HTERT RPE-1 (cell line): ENCODE data around the gene SULT1A3.
"Not testable (repeated sequence)": the region's sequence is repeated elsewhere in the genome, so short reads cannot be mapped to it uniquely, and the experiment has no call there.

ENCODE experiments used
- in situ Hi-C: fragments of 300-500 bp; cut with MboI; formaldehyde crosslinking; loops from 4 replicates; pipeline ENCODE4 v1.14.3; 2020; ENCODE audit warnings: low sequenced_read_pairs

Gene SULT1A3

DNA sequence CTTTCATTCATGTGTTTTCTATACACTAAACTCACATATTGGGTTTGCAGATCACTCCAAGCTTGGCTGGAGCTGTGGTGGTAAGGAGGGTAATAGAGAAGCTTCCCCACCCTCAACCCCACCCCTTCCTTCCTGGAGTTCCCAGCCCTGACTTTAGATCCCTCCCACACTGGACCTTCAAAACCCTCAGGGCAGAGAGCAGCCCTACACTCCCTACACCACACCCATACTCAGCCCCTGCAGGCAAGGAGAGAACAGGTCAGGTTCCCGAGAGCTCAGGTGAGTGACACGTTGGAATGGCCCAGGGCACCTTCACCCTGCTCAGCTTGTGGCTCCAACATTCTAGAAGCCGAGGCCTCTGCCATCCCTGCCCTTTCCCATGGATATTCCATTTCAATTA lies at the start of gene SULT1A3:
TSS of gene SULT1A3 (plus strand) at position 207 of the 400 bp plus-strand sequence. CDS start 1,474 bp downstream, outside the sequence.
- in situ Hi-C loops = not testable (repeated sequence)

DNA sequence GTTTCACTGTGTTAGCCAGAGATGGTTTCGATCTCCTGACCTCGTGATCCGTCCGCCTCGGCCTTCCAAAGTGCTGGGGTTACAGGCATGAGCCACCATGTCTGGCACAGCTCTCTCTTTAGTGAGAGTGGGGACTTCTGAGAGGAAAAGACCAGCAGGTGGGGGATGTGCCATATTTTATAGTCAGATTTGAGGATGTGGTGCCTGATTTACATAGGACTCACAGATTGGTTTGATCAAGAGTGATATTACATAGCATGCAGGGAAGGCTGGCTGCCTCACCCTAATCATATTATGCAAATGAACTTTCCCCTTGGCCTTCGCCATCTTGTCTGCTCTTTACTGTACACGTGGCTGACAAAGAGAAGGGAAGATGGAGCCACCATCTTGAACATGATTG lies 48.0 kb upstream of the SULT1A3 start:
- in situ Hi-C loops = no loop called here

DNA sequence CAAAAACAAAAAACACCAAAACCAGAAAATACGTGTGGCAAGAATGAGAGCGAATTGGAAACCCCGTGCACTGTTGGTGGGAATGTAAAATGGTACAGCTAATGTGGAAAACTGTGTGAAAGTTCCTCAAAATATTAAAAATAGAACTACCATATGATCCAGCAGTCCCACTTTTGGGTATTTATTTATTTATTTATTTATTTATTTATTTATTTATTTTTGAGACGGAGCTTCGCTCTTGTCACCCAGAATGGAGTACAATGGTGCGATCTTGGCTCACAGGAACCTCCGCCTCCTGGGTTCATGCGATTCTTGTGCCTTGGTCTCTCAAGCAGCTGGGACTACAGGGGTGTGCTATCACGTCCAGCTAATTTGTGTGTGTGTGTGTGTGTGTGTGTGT lies 46.5 kb upstream of the SULT1A3 start:
- in situ Hi-C loops = no loop called here

DNA sequence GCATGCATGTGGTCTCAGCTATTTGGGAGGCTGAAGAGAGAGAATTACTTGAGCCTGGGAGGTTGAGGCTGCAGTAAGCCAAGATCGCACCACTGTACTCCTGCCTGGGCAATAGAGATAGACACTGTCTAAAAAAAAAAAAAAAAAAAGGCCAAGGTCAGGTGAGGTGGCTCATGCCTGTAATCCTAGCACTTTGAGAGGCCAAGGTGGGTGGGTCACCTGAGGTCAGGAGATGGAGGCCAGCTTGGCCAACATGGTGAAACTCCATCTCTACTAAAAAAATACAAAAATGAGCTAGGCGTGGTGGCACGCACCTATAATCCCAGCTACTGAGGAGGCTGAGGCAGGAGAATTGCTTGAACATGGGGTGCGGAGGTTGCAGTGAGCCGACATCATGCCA lies 43.9 kb upstream of the SULT1A3 start:
- in situ Hi-C loops = no loop called here

DNA sequence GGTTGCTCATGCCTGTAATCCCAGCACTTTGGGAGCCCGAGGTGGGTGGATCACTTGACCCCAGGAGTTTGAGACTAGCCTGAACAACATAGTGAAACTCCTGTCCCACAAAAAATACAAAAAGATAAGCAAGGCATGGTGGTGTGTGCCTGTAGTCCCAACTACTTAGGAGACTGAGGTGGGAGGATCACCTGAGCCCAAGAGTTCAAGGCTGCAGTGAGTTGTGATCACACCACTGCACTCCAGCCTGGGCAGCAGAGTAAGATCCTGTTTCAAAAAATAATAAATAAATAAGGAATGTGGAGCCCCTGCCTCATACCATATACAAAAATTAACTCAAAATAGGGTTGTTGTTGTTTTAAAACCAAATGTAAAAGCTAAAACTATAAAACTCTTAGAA lies 41.8 kb upstream of the SULT1A3 start:
- in situ Hi-C loops = no loop called here

DNA sequence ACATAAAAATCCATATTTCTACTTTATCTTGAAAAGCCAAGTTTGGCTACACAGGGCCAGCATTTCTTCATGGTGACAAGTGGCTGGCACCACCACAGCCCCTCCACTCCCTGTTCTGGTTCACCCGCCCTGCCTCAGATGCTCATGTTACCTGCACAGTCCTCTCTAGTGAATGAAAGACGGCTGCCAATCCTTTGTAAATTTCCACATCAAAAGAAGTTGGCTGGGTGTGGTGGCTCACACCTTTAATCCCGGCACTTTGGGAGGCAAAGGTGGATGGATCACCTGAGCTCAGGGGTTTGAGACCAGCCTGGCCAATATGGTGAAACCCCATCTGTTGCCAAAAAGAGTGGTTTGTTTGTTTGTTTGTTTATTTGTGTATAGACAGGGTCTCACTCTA lies 35.5 kb upstream of the SULT1A3 start:
- in situ Hi-C loops = no loop called here

DNA sequence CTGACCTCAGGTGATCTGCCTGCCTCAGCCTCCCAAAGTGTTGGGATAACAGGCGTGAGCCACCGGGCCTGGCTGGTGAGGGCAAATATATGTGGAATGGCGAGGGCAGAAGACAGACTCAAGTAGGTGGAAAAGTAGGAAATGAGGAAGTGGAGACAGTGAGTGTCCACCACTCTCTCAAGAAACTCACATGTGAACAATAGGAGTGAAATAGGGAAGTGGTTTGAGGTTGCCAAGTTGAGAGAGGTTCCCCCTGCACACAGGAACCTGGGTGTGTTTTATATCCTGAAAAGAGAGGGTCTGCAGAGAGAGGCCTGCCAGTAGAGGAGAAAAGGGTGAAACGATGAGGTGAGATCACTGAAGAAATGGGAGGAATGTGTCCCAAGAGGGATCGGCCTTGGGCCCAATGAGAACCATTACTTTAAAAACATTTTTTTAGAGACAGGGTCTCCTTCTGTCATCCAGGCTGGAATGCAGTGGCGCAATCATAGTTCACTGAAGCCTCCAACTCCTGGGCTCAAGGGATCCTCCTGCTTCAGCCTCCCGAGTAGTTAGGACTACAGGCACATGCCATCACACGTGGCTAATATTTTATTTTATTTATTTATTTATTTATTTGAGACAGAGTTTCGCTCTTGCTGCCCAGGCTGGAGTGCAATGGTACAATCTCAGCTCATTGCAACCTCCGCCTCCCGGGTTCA lies 32.7 kb upstream of the SULT1A3 start:
- in situ Hi-C loops = no loop called here

DNA sequence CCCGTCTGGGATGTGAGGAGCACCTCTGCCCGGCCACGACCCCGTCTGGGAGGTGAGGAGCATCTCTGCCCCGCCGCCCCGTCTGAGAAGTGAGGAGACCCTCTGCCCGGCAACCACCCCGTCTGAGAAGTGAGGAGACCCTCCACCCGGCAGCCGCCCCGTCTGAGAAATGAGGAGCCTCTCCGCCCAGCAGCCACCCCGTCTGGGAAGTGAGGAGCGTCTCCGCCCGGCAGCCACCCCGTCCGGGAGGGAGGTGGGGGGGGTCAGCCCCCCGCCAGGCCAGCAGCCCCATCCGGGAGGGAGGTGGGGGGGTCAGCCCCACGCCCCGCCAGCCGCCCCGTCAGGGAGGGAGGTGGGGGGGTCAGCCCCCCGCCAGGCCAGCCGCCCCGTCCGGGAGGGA lies 30.3 kb upstream of the SULT1A3 start:
- in situ Hi-C loops = not testable (repeated sequence)

DNA sequence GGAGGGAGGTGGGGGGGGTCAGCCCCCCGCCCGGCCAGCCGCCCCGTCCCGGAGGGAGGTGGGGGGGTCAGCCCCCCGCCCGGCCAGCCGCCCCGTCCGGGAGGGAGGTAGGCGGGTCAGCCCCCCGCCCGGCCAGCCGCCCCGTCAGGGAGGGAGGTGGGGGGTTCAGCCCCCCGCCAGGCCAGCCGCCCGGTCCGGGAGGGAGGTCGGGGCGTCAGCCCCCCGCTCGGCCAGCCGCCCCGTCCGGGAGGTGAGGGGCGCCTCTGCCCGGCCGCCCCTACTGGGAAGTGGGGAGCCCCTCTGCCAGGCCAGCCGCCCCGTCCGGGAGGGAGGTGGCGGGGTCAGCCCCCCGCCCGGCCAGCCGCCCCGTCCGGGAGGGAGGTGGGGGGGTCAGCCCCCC lies 29.6 kb upstream of the SULT1A3 start:
- in situ Hi-C loops = not testable (repeated sequence)

DNA sequence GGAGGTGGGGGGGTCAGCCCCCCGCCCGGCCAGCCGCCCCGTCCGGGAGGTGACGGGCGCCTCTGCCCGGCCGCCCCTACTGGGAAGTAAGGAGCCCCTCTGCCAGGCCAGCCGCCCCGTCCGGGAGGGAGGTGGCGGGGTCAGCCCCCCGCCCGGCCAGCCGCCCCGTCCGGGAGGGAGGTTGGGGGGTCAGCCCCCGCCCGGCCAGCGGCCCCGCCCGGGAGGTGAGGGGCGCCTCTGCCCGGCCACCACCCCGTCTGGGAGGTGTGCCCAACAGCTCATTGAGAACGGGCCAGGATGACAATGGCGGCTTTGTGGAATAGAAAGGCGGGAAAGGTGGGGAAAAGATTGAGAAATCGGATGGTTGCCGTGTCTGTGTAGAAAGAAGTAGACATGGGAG lies 28.9 kb upstream of the SULT1A3 start:
- in situ Hi-C loops = not testable (repeated sequence)

DNA sequence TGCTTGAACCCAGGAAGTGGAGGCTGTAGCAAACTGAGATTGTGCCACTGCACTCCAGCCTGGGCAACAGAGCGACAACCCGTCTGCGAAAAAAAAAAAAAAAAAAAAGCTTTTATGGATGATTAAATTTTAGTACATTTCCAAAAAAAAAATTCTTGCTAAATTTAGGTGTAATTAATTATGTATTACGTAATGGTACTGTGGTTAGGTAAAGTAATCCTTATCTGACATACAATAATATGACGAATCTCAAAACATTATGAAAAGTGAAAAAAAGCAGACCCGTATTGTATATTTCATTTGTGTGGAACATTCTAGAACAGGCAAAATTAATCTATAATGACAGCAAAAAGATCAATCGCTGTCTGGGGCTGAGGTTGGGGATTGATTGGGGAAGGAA lies 26.0 kb upstream of the SULT1A3 start:
- in situ Hi-C loops = no loop called here

DNA sequence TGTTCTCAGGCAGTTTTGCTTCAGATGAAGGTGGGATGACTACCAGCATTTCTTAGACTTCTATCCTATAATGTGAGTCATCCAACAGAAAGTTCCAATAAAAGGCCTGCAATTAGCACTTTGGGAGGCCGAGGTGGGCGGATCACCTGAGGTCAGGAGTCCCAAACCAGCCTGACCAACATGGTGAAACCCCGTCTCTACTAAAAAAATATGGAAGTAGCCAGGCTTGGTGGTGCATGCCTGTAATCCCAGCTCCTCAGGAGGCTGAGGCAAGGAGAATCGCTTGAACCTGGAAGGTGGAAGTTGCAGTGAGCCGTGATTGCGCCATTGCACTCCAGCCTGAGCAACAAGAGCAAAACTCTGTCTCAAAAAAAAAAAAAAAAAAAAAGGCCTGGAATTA lies 22.2 kb upstream of the SULT1A3 start:
- in situ Hi-C loops = not testable (repeated sequence)

DNA sequence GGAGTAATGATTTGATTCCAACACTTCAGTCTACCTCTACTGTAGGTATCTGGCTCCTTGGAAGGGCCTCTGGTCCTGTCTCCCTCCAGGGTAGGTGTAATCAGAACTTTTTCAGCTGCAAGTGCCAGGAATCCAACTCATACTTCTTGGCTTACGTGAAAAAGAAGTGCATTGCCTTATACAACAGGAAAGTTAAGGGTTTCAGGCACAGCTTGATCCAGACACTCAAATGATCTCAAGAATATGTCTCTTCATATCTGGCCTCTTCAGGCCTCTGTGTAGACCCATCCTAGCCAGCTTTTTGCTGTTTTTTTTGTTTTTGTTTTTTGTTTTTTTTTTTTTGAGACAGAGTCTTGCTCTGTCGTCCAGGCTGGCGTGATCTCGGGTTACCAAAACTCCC lies 19.9 kb upstream of the SULT1A3 start:
- in situ Hi-C loops = no loop called here

DNA sequence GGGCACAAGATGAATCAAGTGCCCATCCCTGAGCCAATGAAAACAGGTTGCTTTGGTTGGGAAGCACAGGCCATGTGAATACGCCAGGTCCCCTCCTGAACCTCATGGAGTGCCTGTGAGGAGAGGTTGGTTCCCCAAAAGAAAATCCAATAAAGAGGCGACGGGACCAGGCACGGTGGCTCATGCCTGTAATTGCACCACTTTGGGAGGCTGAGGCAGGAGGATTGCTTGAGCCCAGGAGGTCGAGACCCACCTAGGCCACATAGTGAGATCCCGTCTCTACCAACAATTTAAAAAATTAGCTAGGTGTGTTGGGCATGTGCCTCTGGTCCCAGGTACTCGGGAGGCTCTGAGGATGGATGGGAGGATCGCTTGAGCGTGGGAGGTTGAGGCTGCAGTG lies 19.1 kb upstream of the SULT1A3 start:
- in situ Hi-C loops = no loop called here

DNA sequence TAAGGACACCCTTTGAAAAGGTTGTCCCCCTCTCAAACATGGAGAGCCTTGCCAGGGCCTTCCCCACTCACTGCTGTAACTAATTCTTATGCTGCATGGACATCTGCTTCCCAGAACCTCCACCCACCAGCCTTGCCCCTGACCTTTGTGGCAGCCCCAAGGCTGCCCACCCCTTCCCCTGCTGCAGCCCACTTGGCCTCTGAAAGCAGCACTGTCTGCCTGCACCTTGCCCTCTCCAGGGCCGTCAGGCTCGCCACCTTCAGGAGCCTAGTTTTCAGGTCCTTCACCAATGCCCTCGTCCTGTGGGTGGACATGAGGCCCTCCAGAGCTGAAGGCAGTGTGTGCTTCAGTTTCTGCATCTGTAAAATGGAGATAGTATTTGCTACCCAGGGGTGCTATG lies 18.3 kb upstream of the SULT1A3 start:
- in situ Hi-C loops = no loop called here

DNA sequence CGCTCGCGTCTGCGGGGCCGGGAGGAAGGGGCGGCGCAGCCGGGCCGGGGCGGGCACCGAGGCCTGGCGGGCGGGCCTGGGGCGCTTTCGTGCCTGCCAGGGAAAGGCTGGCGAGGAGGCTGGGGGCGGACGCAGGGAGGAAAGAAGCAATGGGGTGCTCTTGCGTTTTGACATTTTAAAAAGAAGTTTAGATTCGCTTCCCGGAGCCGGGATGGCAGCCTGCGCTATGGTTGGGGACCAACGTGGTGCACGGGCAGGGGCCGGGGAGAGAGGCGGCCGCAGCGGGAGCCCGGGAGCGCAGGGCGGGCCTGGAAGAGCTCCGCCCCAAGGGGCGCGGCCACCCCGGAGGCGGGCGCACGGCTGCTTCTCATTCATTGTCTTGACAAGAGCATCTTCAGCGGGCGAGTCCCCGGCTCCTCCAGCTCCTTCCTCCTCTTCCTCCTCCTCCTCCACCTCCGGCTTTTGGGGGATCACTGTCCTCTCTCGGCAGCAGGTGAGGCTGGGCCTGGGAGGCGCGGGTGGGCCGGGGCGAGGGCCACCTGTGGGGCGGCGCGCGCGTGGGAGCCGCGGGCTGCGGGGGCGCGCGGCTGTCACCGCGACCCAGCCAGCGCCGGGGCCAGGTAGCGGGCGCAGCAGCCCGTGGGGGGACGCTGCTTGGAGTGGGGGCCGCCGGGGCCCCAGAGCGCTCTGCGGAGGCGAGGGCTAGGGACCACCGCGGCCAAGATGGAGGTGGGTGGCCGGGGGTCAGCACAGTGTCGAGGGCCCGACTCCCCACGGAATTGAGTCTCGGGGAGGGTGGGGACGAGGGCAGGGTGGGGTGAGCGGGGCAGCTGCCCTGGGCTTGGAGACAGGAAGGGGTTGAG lies 15.6 kb upstream of the SULT1A3 start, which contains the start of gene CORO1A:
TSS of gene CORO1A (plus strand) at position 370 of the 863 bp plus-strand sequence. CDS start 1,608 bp downstream, outside the sequence.
- in situ Hi-C loops = no loop called here

DNA sequence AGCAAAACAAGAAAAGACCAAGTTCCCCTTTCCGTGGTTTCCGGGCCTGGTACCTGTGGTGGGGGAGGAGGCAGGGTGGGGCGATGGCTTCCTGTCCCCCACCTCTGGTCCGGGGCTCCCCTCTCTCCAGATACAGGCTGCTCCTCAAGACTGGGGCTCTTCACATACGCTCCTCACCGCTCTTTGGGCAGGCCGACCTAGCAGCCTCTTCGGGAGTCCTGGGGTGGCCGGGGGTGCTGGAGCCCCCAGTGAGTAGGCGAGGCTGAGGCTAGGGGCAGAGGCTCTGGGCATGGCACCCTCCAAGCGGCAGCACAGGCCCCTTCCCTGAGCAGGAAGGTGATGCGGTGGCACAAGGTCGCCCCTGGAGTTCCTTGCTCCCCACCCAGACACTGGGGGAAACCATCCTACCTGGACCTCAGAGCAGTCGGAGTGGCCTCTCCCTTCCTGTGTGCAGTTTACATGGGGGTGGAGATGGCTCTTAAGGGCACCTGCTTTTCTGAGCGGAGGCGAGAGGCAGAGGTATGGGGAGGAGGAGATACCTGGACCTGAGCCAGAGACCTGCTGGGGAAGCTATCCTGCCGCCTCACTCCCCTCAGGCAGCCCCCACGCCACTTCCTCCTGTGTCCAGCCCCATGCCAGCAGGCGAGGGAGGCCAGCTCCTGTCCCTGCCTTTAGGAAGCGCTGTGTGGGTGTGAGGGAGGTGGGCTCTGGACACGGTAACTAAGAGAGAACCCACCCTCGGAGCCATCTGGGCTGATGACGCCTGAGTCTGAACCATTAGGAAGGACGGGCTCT lies 14.8 kb upstream of the SULT1A3 start:
- in situ Hi-C loops = no loop called here

DNA sequence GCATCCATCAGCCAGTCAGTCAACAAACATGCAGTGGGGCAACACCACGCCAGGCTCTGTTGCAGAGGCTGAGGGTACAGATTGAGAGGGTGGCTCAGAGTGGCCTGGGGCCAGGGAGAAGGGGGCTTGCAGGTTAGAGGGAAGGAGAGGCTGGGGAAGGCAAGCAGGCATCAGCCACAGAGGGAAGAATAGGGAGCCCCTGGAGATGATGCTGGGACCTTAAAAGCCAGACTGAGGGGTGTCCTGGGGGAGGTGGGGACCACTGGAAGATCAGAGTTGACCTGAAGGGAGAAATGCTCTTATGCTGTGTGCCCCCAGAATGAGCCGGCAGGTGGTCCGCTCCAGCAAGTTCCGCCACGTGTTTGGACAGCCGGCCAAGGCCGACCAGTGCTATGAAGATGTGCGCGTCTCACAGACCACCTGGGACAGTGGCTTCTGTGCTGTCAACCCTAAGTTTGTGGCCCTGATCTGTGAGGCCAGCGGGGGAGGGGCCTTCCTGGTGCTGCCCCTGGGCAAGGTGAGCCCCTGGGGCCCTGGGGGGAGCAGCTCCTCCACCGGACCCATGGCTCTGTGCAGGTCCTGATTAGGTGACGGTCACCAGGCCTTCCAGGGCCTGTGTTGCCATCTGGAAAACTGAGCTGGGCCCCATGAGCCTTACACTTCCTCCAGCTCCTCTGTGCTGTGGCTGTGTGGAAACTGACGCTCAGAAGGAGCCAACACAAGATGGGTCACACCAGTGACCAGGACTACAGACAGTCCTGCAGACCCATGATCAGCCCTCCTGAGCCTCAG lies 14.0 kb upstream of the SULT1A3 start:
- in situ Hi-C loops = no loop called here

DNA sequence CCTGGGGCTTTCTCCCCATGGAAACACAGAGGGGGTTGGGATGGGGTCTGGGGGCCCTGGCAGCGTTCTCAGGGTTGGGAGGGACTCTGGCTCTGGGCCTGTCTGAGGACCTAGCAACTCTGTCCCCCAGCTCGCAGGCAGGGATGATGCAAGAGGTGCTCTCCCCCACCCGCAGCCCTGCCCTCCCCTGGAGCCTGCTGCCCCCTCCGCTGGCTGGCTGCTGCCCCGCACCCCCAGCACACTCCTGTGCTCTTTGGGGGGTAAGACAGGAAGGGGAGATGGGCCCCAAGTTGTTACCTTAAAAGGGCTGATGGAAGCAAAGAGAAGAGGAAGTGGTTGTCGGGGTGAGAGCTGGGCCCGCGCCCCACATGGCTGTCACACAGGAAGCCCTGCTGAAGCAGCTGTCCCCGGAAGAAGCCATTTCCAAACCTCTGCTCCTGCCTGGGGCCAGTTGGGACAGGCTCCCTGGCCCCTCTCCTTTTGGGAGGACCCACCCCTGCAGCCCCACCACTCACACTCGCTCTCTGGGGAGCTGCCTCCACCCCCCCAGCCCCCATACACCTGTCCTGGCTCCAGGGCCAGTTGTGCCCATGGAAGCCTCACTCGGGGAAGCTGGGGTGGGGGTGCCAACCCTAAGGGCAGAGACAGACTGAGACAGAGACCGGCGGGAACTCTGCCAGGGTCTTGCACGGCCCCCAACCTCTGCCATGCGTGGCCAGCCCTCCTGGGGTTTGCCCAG lies 13.2 kb upstream of the SULT1A3 start:
- in situ Hi-C loops = no loop called here

DNA sequence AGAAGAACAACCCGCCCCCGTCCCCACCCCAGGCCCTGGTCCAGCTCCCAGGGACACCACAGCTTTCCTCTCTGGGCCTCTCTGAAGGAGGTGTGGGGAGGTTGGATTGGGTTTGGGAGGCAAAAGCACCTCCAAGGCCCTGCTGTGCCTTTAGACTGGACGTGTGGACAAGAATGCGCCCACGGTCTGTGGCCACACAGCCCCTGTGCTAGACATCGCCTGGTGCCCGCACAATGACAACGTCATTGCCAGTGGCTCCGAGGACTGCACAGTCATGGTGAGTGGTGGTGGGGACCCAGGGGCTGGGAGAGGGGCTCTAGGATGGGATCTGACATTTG lies 12.6 kb upstream of the SULT1A3 start:
- in situ Hi-C loops = no loop called here
